Stomach smooth muscle (tissue), 2 donors: Measurements from ENCODE around the gene CFAP61.
"Not testable (repeated sequence)": the region's sequence is repeated elsewhere in the genome, so short reads cannot be mapped to it uniquely, and the experiment has no call there.

ENCODE experiments used
- H3K27ac ChIP-seq: one replicate; pipeline ENCODE4 v1.7.0; 2013; ENCODE audit warnings: mild to moderate bottlenecking, low read length, inconsistent platforms
- H3K27me3 ChIP-seq, 2 donors: one replicate each; pipeline ENCODE4 v1.7.0; 2013; ENCODE audit warnings: low read length in 2 of 2; ENCODE audit not compliant: insufficient read depth in 2 of 2, control insufficient read depth in 1 of 2
- H3K36me3 ChIP-seq, 2 donors: one replicate each; pipeline ENCODE4 v1.7.0; 2013; ENCODE audit warnings: low read length in 2 of 2; ENCODE audit not compliant: control insufficient read depth in 2 of 2, insufficient read depth in 2 of 2
- H3K4me1 ChIP-seq: one replicate; pipeline ENCODE4 v1.7.0; 2013; ENCODE audit warnings: low read length; ENCODE audit not compliant: control insufficient read depth, insufficient read depth
- H3K4me3 ChIP-seq, 2 donors: one replicate each; pipeline ENCODE4 v1.7.0; 2013; ENCODE audit warnings: low read length in 2 of 2
- H3K9ac ChIP-seq, 2 donors: one replicate each; pipeline ENCODE4 v1.7.0; 2013; ENCODE audit warnings: low read length in 2 of 2, mild to moderate bottlenecking in 1 of 2
- H3K9me3 ChIP-seq, 2 donors: one replicate each; pipeline ENCODE4 v1.7.0; 2013; ENCODE audit warnings: low read length in 2 of 2; ENCODE audit not compliant: control insufficient read depth in 2 of 2
- donor health status: healthy.
- donor health status: Pancreatic carcinoma.

The CFAP61 gene

GRCh38 chr20:20230741-20231140 lies 178.4 kb downstream of the CFAP61 start:
- no peak overlapping the region for H3K4me3 ChIP-seq
- H3K36me3 ChIP-seq = no peaks in the 10 kb centered on the region
- no peak overlapping the region for H3K9ac ChIP-seq
- H3K27me3 ChIP-seq = peaks cover 0 to 4% of the 10 kb centered on the region in 2 donors
- no peaks in the 10 kb centered on the region for H3K4me1 ChIP-seq
- H3K9me3 ChIP-seq = no peaks in the 10 kb centered on the region
- no peak overlapping the region for H3K27ac ChIP-seq

GRCh38 chr20:20231528-20232298 lies 179.4 kb downstream of the CFAP61 start:
- peaks cover 0 to 4% of the 10 kb centered on the region in 2 donors for H3K27me3 ChIP-seq
- H3K9ac ChIP-seq = no peak overlapping the region
- no peaks in the 10 kb centered on the region for H3K9me3 ChIP-seq
- no peak overlapping the region for H3K27ac ChIP-seq
- H3K4me1 ChIP-seq = no peaks in the 10 kb centered on the region
- no peaks in the 10 kb centered on the region for H3K36me3 ChIP-seq
- H3K4me3 ChIP-seq = no peak overlapping the region

- Histone ChIP-seq H3K4me1 (no peaks in the 10 kb centered on the region), H3K9ac (no peak overlapping the region), H3K27ac (no peak overlapping the region), H3K27me3 (peaks cover 0 to 4% of the 10 kb centered on the region in 2 donors), H3K4me3 (no peak overlapping the region), H3K9me3 (no peaks in the 10 kb centered on the region), H3K36me3 (no peaks in the 10 kb centered on the region)
Measured at GRCh38 chr20:20233041-20233514, 180.7 kb downstream of the CFAP61 start.

GRCh38 chr20:20235681-20236080 lies 183.3 kb downstream of the CFAP61 start:
- Histone ChIP-seq H3K4me3 (no peak overlapping the region), H3K27me3 (peaks cover 0 to 4% of the 10 kb centered on the region in 2 donors), H3K27ac (no peak overlapping the region), H3K36me3 (no peaks in the 10 kb centered on the region), H3K4me1 (no peaks in the 10 kb centered on the region), H3K9ac (no peak overlapping the region), H3K9me3 (no peaks in the 10 kb centered on the region)

- H3K9ac ChIP-seq = no peak overlapping the region
- no peaks in the 10 kb centered on the region for H3K4me1 ChIP-seq
- no peaks in the 10 kb centered on the region for H3K36me3 ChIP-seq
- H3K27me3 ChIP-seq = peaks cover 0 to 3% of the 10 kb centered on the region in 2 donors
- no peak overlapping the region for H3K4me3 ChIP-seq
- no peak overlapping the region for H3K27ac ChIP-seq
- H3K9me3 ChIP-seq = no peaks in the 10 kb centered on the region
Measured at GRCh38 chr20:20237093-20237959, 185.0 kb downstream of the CFAP61 start.

DNA sequence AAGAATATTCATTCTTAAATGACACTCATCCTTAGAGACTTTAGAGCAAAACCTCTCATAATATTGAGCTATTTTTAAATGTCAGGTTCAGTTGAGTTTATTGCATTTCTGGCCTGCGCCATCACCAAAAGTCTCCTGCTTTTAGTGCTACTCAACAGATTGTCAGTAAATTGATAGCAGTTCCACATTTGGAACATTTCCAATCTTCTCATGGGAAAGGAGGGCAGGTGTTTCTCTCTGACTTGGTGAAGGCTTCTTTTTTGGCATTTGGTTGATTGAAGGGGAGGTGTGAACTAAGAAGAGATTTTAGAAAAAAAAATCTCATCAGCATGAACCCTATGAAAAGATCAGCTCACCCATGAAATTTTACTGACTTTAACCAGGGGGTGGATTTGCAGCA lies 189.6 kb downstream of the CFAP61 start:
- Histone ChIP-seq H3K9ac (no peak overlapping the region), H3K27me3 (no peaks in the 10 kb centered on the region), H3K27ac (no peak overlapping the region), H3K36me3 (no peaks in the 10 kb centered on the region), H3K9me3 (no peaks in the 10 kb centered on the region), H3K4me1 (no peaks in the 10 kb centered on the region), H3K4me3 (no peak overlapping the region)

- not testable (repeated sequence) for H3K36me3 ChIP-seq, H3K9me3 ChIP-seq, H3K9ac ChIP-seq, H3K27me3 ChIP-seq, H3K4me3 ChIP-seq, H3K27ac ChIP-seq, H3K4me1 ChIP-seq
Measured at GRCh38 chr20:20244384-20244783, 192.1 kb downstream of the CFAP61 start.

- Histone ChIP-seq H3K36me3 (no peaks in the 10 kb centered on the region), H3K4me3 (no peak overlapping the region), H3K27ac (no peak overlapping the region), H3K27me3 (no peaks in the 10 kb centered on the region), H3K9me3 (no peaks in the 10 kb centered on the region), H3K4me1 (no peaks in the 10 kb centered on the region), H3K9ac (no peak overlapping the region)
Measured at GRCh38 chr20:20246996-20247633, 194.8 kb downstream of the CFAP61 start.

GRCh38 chr20:20248620-20249200 lies 196.4 kb downstream of the CFAP61 start:
- no peaks in the 10 kb centered on the region for H3K4me1 ChIP-seq
- no peaks in the 10 kb centered on the region for H3K27me3 ChIP-seq
- no peak overlapping the region for H3K4me3 ChIP-seq
- no peaks in the 10 kb centered on the region for H3K36me3 ChIP-seq
- no peak overlapping the region for H3K9ac ChIP-seq
- H3K27ac ChIP-seq = no peak overlapping the region
- no peaks in the 10 kb centered on the region for H3K9me3 ChIP-seq

GRCh38 chr20:20251317-20251716 lies 199.0 kb downstream of the CFAP61 start:
- Histone ChIP-seq H3K27ac (no peak overlapping the region), H3K36me3 (no peaks in the 10 kb centered on the region), H3K27me3 (no peaks in the 10 kb centered on the region), H3K9me3 (no peaks in the 10 kb centered on the region), H3K4me1 (no peaks in the 10 kb centered on the region), H3K4me3 (no peak overlapping the region), H3K9ac (no peak overlapping the region)
